Germinal center (tissue), 1 donor: ENCODE results near the gene KISS1.

Experiments
- DNase-seq: peaks from one replicate; pipeline ENCODE4 v3.0.0; 2012; ENCODE audit warnings: mixed read lengths, low spot score

The KISS1 gene

GRCh38 chr1:204217648-204218000, 21.3 kb upstream of the KISS1 start:
- no peak for DNase-seq

GRCh38 chr1:204216880-204217647, 20.8 kb upstream of the KISS1 start:
- DNase-seq, result no peak

- DNase-seq, result no peak
Measured at GRCh38 chr1:204216236-204216635, 19.9 kb upstream of the KISS1 start.

- DNase-seq, result peak; percentile 50
Measured at GRCh38 chr1:204213668-204214662, 17.7 kb upstream of the KISS1 start, which contains the start of gene GOLT1A. TSS of gene GOLT1A (minus strand) at chr1:204213988. CDS start at chr1:204213906, 82 bp downstream.

GRCh38 chr1:204212715-204213114, 16.4 kb upstream of the KISS1 start:
- no peak for DNase-seq

GRCh38 chr1:204211046-204211445, 14.8 kb upstream of the KISS1 start:
- DNase-seq, result no peak

GRCh38 chr1:204207136-204207616, 10.9 kb upstream of the KISS1 start:
- DNase-seq, result peak; percentile 80

GRCh38 chr1:204206121-204206520, 9.8 kb upstream of the KISS1 start:
- DNase-seq, result no peak

GRCh38 chr1:204205486-204205885, 9.2 kb upstream of the KISS1 start:
- DNase-seq, result no peak

- DNase-seq, result no peak
Measured at GRCh38 chr1:204204944-204205343, 8.7 kb upstream of the KISS1 start.

GRCh38 chr1:204203206-204203767, 7.0 kb upstream of the KISS1 start:
- no peak for DNase-seq

- no peak for DNase-seq
Measured at GRCh38 chr1:204202481-204202880, 6.2 kb upstream of the KISS1 start.

GRCh38 chr1:204201348-204202040, 5.2 kb upstream of the KISS1 start:
- no peak for DNase-seq

- DNase-seq, result no peak
Measured at GRCh38 chr1:204199579-204199978, 3.3 kb upstream of the KISS1 start.

- no peak for DNase-seq
Measured at GRCh38 chr1:204198348-204199340, 2.4 kb upstream of the KISS1 start.

GRCh38 chr1:204197068-204197467, 777 bp upstream of the KISS1 start:
- DNase-seq, result no peak

- DNase-seq, result no peak
Measured at GRCh38 chr1:204194771-204195170, 1.5 kb downstream of the KISS1 start.

- no peak for DNase-seq
Measured at GRCh38 chr1:204194080-204194479, 2.2 kb downstream of the KISS1 start.

- no peak for DNase-seq
Measured at GRCh38 chr1:204192589-204193352, 3.5 kb downstream of the KISS1 start.

GRCh38 chr1:204192046-204192445, 4.2 kb downstream of the KISS1 start:
- DNase-seq, result no peak
